Sciatic nerve (tissue), 2 donors: ENCODE measurements around the gene PTPRM. TPM values are rescaled to one million over a fixed set of nuclear protein-coding genes. Genes with fewer than 3 reads are reported as not detected.

Source experiments
- ATAC-seq: fragments of 200-7000 bp; cut with Tn5 transposase; one replicate; pipeline ENCODE4 v1.9.1; 2020; ENCODE audit warnings: mild to moderate bottlenecking, moderate library complexity
- DNase-seq: peaks from one replicate; pipeline ENCODE4 v3.0.0-alpha.2; 2020; ENCODE audit warnings: low spot score
- intact Hi-C: fragments of 100-400 bp; cut with DNase I; formaldehyde crosslinking; loops from one replicate; pipeline ENCODE4 v1.14.2; 2022
- total RNA-seq: library from RNA; stranded (reverse); fragmentation: NEBNext Ultra II Directional; extraction: Animal tissue kit (Norgen Biotek cat#: 25700); gene quantifications from one replicate; pipeline ENCODE4 v1.2.1, GENCODE V29; 2021
- donor health status: DM: no; HTN: no; CAD: no.
- donor health status: DM: no; HTN: no; CAD: no.

The PTPRM gene
- total RNA-seq, 1 donor from 2014 or later = 66.5 TPM

GRCh38 chr18:8351161-8351560, 784.0 kb downstream of the PTPRM start:
- intact Hi-C loops = no loop called here
- DNase-seq (no peak), ATAC-seq (no peak)

GRCh38 chr18:8354304-8354703, 787.2 kb downstream of the PTPRM start:
- ATAC-seq (no peak), DNase-seq (no peak)
- intact Hi-C loops = no loop called here

- ATAC-seq (no peak), DNase-seq (no peak)
- intact Hi-C loops = no loop called here
Measured at GRCh38 chr18:8356001-8356400, 788.9 kb downstream of the PTPRM start.

- intact Hi-C loops = no loop called here
- DNase-seq (no peak), ATAC-seq (no peak)
Measured at GRCh38 chr18:8357320-8357719, 790.2 kb downstream of the PTPRM start.

GRCh38 chr18:8358033-8358765, 791.1 kb downstream of the PTPRM start:
- ATAC-seq (no peak), DNase-seq (no peak)

GRCh38 chr18:8359076-8359475, 792.0 kb downstream of the PTPRM start:
- intact Hi-C loops = no loop called here
- ATAC-seq (no peak), DNase-seq (no peak)

More at GRCh38 chr18:8358033-8358765, 791.1 kb downstream of the PTPRM start:
- intact Hi-C loops = no loop called here

- intact Hi-C loops = no loop called here
- ATAC-seq = no peak
- DNase-seq = no peak
Measured at GRCh38 chr18:8359481-8359880, 792.4 kb downstream of the PTPRM start.

GRCh38 chr18:8361941-8362471, 794.9 kb downstream of the PTPRM start:
- ATAC-seq (no peak), DNase-seq (no peak)
- intact Hi-C loops = no loop called here

- intact Hi-C loops = no loop called here
- no peak for ATAC-seq
- no peak for DNase-seq
Measured at GRCh38 chr18:8362863-8363262, 795.7 kb downstream of the PTPRM start.

- DNase-seq (no peak), ATAC-seq (peak; percentile 47)
- intact Hi-C loops = no loop called here
Measured at GRCh38 chr18:8364385-8364784, 797.3 kb downstream of the PTPRM start.

- intact Hi-C loops = no loop called here
- ATAC-seq (no peak), DNase-seq (no peak)
Measured at GRCh38 chr18:8365006-8365405, 797.9 kb downstream of the PTPRM start.

- no peak for ATAC-seq
- intact Hi-C loops = no loop called here
- no peak for DNase-seq
Measured at GRCh38 chr18:8365528-8365927, 798.4 kb downstream of the PTPRM start.

- no peak for DNase-seq
- intact Hi-C loops = no loop called here
- ATAC-seq = no peak
Measured at GRCh38 chr18:8366070-8366469, 799.0 kb downstream of the PTPRM start.

GRCh38 chr18:8366656-8367055, 799.5 kb downstream of the PTPRM start:
- DNase-seq (no peak), ATAC-seq (peak; percentile 14)
- intact Hi-C loops = no loop called here

GRCh38 chr18:8367217-8367988, 800.3 kb downstream of the PTPRM start:
- DNase-seq (peak; percentile 65), ATAC-seq (peak; percentile 63)
- intact Hi-C loops = no loop called here

- intact Hi-C loops = no loop called here
- ATAC-seq (no peak), DNase-seq (no peak)
Measured at GRCh38 chr18:8368512-8369217, 801.5 kb downstream of the PTPRM start.

- DNase-seq (no peak), ATAC-seq (peak; percentile 64)
- intact Hi-C loops = no loop called here
Measured at GRCh38 chr18:8373486-8373885, 806.4 kb downstream of the PTPRM start.

GRCh38 chr18:8374676-8375075, 807.6 kb downstream of the PTPRM start:
- DNase-seq (no peak), ATAC-seq (no peak)
- intact Hi-C loops = no loop called here

GRCh38 chr18:8375249-8375648, 808.1 kb downstream of the PTPRM start:
- ATAC-seq = no peak

GRCh38 chr18:8376113-8376512, 809.0 kb downstream of the PTPRM start:
- no peak for DNase-seq
- intact Hi-C loops = no loop called here
- no peak for ATAC-seq

More at GRCh38 chr18:8375249-8375648, 808.1 kb downstream of the PTPRM start:
- DNase-seq = no peak
- intact Hi-C loops = no loop called here
